Adrenal gland (tissue), 12 donors: ENCODE data around the gene LRCH1. TPM values are rescaled to one million over a fixed set of nuclear protein-coding genes. Genes with fewer than 3 reads are reported as not detected.

Experiments
- DNase-seq, 7 donors: peaks; one replicate each; pipeline ENCODE4 v3.0.0-alpha.2; 2019 to 2020
- H3K27ac ChIP-seq, 5 donors: fragments of 200-600 bp; sonication (generic) in 4 of 5; 1 replicate in 3 of 5; 2 replicates in 2 of 5; pipeline versions ENCODE4 v1.5.1 to v1.8.0; 2016 to 2020; ENCODE audit warnings: mild to moderate bottlenecking in 1 of 5
- H3K27me3 ChIP-seq: fragments of 200-600 bp; 2 replicates; pipeline ENCODE4 v1.8.0; 2021
- H3K36me3 ChIP-seq, 2 donors: fragments of 200-600 bp; replicated peaks in 1 of 2; 1 replicate in 1 of 2; 2 replicates in 1 of 2; pipeline versions ENCODE4 v1.5.1 to v1.8.0; 2018 to 2022
- H3K4me1 ChIP-seq, 2 donors: fragments of 200-600 bp; replicated peaks in 1 of 2; 1 replicate in 1 of 2; 2 replicates in 1 of 2; pipeline versions ENCODE4 v1.5.1 to v1.8.0; 2018 to 2021
- H3K4me3 ChIP-seq, 4 donors: fragments of 200-600 bp; sonication (generic) in 3 of 4; one replicate each; pipeline ENCODE4 v1.5.1; 2016 to 2018
- H3K9me3 ChIP-seq, 3 donors: fragments of 200-600 bp; sonication (generic) in 1 of 3; replicated peaks in 1 of 3; 1 replicate in 2 of 3; 2 replicates in 1 of 3; pipeline versions ENCODE4 v1.5.1 to v1.8.0; 2016 to 2021
- POLR2A ChIP-seq, 2 donors: fragments of 450-650 bp; IDR thresholded peaks; one replicate each; pipeline ENCODE4 v1.6.1; 2017; ENCODE audit warnings: antibody characterized with exemption in 2 of 2, mild to moderate bottlenecking in 2 of 2, moderate library complexity in 1 of 2
- WGBS, 4 donors: extraction: QIAGEN DNeasy Blood & Tissue Kit in 2 of 4; methylation state at CpG; one replicate each; pipeline versions ENCODE4 v1.1.5 to v1.1.7; 2013 to 2017; 5-methylcytosine and 5-hydroxymethylcytosine counted together
- intact Hi-C, 2 donors: fragments of 100-400 bp; cut with DNase I; formaldehyde crosslinking; loops; one replicate each; pipeline versions ENCODE4 v1.14.1 to v1.15.0; 2022 to 2023
- polyA plus RNA-seq, 3 donors: library from polyadenylated mRNA; stranded (reverse); fragments of 200-250 nt in 2 of 3; fragments of 350-450 nt in 1 of 3; fragmentation: Illumina TruSeq in 1 of 3; extraction: RNeasy Lipid Tissue Mini Kit (QIAGEN cat#74804) in 1 of 3; gene quantifications; one replicate each; pipeline ENCODE4 v1.2.3, GENCODE V29; 2013 to 2014
- total RNA-seq, 9 donors: library from RNA; depleted of rRNA in 4 of 9; stranded (reverse); fragments of >200 nt in 4 of 9; fragments of 120-200 nt in 1 of 9; fragmentation: NEBNext Ultra II Directional in 1 of 9; extraction: Animal tissue kit (Norgen Biotek cat#: 25700) in 1 of 9; gene quantifications; one replicate each; pipeline versions ENCODE4 v1.1.0 to v1.2.4, GENCODE V29; 2013 to 2023
- TF ChIP-seq, protein P1 (sequence below), 6 experiments: fragments of 450-650 bp in 4 of 6; fragments of 200-600 bp in 2 of 6; sonication (generic) in 1 of 6; IDR thresholded peaks; 1 replicate in 5 of 6; 2 replicates in 1 of 6; pipeline versions ENCODE4 v1.5.1 to v1.8.0; 2016 to 2021; ENCODE audit warnings: antibody characterized with exemption in 6 of 6, mild to moderate bottlenecking in 2 of 6, moderate library complexity in 1 of 6
- donor health status: healthy with polysubstance abuse.
- donor health status: Bipolar disorder and iron deficiency.
- donor health status: DM: yes; HTN: yes; CAD: no.
- donor health status: DM: no; HTN: no; CAD: no.
- donor health status: DM: no; HTN: no; CAD: no.
- donor health status: DM: yes; HTN: yes; CAD: no.

LRCH1 gene
- total and polyA plus RNA-seq, 12 donors: 2.8 to 13.6 (median 8.4) TPM

DNA sequence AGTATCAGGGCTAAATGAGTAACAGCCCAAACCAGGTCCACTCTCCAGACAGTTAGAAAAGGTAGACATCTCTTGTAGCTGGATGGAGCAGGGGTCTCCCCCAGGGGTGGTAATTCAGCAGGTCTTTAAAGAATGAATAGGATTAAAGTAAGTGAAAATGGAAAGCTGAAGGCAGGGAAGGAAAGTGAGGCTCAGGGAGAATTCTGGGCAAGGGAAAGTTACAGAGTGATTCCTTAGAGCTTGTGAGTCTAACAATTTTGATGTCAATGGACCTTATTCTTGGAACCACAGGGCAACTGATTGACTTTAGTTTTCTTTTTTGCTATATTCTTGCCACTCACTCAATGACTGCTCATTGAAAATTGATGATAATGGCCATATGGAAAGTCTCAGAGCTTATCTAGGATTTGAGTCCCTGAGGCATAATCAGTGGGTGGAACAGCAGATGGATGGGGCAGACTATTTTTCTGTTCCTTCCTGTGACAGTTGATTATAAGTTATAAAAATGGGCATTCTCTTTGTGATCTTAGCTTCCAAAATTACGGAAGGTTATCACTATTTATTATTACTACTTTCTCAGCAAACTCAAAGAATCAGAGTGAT is 76.9 kb downstream of the LRCH1 start:
- intact Hi-C loops: no loop called here
- DNase-seq: no peak
- TF ChIP-seq, protein P1, sequence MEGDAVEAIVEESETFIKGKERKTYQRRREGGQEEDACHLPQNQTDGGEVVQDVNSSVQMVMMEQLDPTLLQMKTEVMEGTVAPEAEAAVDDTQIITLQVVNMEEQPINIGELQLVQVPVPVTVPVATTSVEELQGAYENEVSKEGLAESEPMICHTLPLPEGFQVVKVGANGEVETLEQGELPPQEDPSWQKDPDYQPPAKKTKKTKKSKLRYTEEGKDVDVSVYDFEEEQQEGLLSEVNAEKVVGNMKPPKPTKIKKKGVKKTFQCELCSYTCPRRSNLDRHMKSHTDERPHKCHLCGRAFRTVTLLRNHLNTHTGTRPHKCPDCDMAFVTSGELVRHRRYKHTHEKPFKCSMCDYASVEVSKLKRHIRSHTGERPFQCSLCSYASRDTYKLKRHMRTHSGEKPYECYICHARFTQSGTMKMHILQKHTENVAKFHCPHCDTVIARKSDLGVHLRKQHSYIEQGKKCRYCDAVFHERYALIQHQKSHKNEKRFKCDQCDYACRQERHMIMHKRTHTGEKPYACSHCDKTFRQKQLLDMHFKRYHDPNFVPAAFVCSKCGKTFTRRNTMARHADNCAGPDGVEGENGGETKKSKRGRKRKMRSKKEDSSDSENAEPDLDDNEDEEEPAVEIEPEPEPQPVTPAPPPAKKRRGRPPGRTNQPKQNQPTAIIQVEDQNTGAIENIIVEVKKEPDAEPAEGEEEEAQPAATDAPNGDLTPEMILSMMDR (IDR thresholded peaks at IDR 0.05): no peak
- no peak for TF ChIP-seq POLR2A (IDR thresholded peaks at IDR 0.05)
- Histone ChIP-seq H3K9me3 (no peaks in the 10 kb centered on the region), H3K27me3 (no peaks in the 10 kb centered on the region), H3K4me1 (peaks cover 0 to 32% of the 10 kb centered on the region in 2 donors), H3K36me3 (no peaks in the 10 kb centered on the region), H3K4me3 (no peak overlapping the region), H3K27ac (no peak overlapping the region)
- 45 to 81% (median 62%) methylated on average over 1 of the region's 1 CpG for WGBS, 4 donors

DNA sequence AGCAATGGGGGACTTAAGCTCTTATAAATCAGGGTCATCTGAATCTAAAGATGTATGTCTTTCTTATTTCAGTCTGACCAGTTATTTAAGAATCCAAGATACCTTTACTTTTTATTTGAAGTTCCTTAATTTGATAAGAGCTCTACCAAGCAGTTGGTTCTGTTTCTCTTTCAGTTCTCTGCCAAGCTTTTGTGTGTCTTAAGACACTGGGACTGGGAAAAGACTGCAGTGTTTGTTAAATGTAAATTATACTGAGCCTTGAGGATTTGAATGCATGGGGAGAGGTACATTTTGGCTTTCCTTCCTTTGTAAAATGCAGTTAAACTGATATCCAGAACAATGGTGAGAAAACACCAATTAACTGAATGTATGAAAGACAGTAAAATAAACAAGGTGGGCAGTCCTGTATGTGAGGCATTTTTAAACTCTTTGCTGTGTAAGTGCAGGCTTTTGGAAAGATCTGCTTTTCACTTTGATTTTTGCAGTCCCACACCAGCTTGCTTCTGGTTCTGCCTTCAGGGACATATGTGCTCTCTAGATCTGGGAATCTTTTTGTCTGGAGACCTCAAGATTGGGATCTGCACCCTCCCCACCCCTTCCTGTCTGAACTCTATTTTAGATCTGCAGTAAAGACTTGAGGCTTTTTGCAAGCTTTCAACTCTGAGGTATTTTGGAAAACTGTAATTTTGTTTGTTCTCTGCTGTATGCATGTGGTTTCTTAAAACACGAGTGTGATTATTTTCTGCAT is 77.6 kb downstream of the LRCH1 start:
- no peaks in the 10 kb centered on the region for H3K27me3 ChIP-seq
- intact Hi-C loops: no loop called here
- no peaks in the 10 kb centered on the region for H3K36me3 ChIP-seq
- peaks cover 0 to 32% of the 10 kb centered on the region in 2 donors for H3K4me1 ChIP-seq
- H3K27ac ChIP-seq: no peak overlapping the region
- no peak for DNase-seq
- no peak for TF ChIP-seq POLR2A (IDR thresholded peaks at IDR 0.05)
- TF ChIP-seq, protein P1 (IDR thresholded peaks at IDR 0.05): no peak
- H3K9me3 ChIP-seq: no peaks in the 10 kb centered on the region
- H3K4me3 ChIP-seq: no peak overlapping the region
- WGBS, 4 donors: 39 to 75% (median 62%) methylated on average over 1 of the region's 1 CpG

DNA sequence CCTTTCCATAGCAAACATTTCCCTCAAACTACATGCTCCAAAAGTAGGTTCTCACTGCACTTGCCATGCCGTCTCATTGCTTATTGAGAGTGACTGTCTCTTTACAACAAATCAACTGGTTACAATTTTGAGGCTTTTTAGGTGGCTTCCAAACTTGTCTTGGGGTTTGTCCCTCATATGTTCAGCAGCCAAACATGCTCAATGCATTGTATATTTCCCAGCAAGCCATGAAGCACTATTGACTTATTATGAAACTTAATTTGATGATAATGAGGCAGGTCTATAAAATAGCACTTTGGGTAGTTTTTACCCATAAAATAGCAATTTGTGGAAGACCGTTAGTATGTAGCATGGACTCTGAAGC is 78.2 kb downstream of the LRCH1 start:
- H3K27ac ChIP-seq: no peak overlapping the region
- H3K9me3 ChIP-seq: no peaks in the 10 kb centered on the region
- peaks cover 0 to 32% of the 10 kb centered on the region in 2 donors for H3K4me1 ChIP-seq
- 81 to 96% (median 89%) methylated on average over 2 of the region's 2 CpGs for WGBS, 4 donors
- TF ChIP-seq, protein P1 (IDR thresholded peaks at IDR 0.05): no peak
- no peaks in the 10 kb centered on the region for H3K27me3 ChIP-seq
- H3K4me3 ChIP-seq: no peak overlapping the region
- intact Hi-C loops: no loop called here
- no peaks in the 10 kb centered on the region for H3K36me3 ChIP-seq
- no peak for DNase-seq

DNA sequence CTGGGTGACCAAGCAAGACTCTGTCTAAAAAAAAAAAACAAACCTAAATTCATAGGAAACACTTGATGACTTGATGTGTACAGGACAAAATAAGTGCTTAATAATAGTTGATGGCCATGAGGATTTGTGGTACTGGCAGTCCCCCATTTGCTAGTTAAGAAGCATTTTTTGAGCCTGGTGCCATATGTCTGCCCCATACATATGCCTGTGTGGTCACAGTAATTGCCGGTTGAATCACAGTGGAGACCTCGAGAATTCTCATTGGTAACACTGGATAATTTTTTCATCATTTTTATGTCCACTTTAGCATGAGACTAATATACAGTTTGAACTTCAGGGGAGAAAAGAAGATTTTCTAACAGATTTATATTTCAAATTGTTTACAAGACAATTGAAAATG is 79.2 kb downstream of the LRCH1 start:
- Histone ChIP-seq H3K9me3 (no peaks in the 10 kb centered on the region), H3K4me1 (peaks cover 0 to 32% of the 10 kb centered on the region in 2 donors), H3K36me3 (no peaks in the 10 kb centered on the region), H3K27ac (no peak overlapping the region), H3K4me3 (no peak overlapping the region), H3K27me3 (no peaks in the 10 kb centered on the region)
- TF ChIP-seq, protein P1 (IDR thresholded peaks at IDR 0.05): no peak
- TF ChIP-seq POLR2A (IDR thresholded peaks at IDR 0.05): no peak
- intact Hi-C loops: no loop called here
- no peak for DNase-seq
- 93 to 100% (median 98%) methylated on average over 2 of the region's 2 CpGs for WGBS, 4 donors
